DOHH2 (cell line): Measurements from ENCODE around the gene SENP2.

ENCODE experiments used
- H3F3A ChIP-seq: fragments of 200-600 bp; sonication (generic), shearing (Covaris generic); 2 replicates; pipeline ENCODE4 v1.6.0; 2016; ENCODE audit warnings: antibody characterized with exemption, mild to moderate bottlenecking; ENCODE audit not compliant: control insufficient read depth, insufficient read depth
- H3K27ac ChIP-seq: fragments of 200-600 bp; sonication (generic); 2 replicates; pipeline ENCODE4 v1.5.1; 2014; ENCODE audit warnings: low read depth, mild to moderate bottlenecking, low read length, moderate library complexity
- H3K27me3 ChIP-seq: fragments of 200-600 bp; sonication (generic); 2 replicates; pipeline ENCODE4 v1.6.1; 2014; ENCODE audit warnings: mild to moderate bottlenecking, low read length, mixed read lengths; ENCODE audit not compliant: control insufficient read depth
- H3K36me3 ChIP-seq: fragments of 200-600 bp; sonication (generic); 2 replicates; pipeline ENCODE4 v1.6.1; 2014; ENCODE audit warnings: mild to moderate bottlenecking, low read length, moderate library complexity, mixed read lengths; ENCODE audit not compliant: control insufficient read depth
- H3K4me1 ChIP-seq: fragments of 200-600 bp; sonication (generic); 2 replicates; pipeline ENCODE4 v1.6.1; 2014; ENCODE audit warnings: mild to moderate bottlenecking, low read length, mixed read lengths; ENCODE audit not compliant: control insufficient read depth
- H3K4me2 ChIP-seq: fragments of 200-600 bp; sonication (generic); 2 replicates; pipeline ENCODE4 v1.6.0; 2014; ENCODE audit warnings: mild to moderate bottlenecking, low read length, moderate library complexity
- H3K4me3 ChIP-seq: fragments of 200-600 bp; sonication (generic); 2 replicates; pipeline ENCODE4 v1.5.1; 2014; ENCODE audit warnings: mild to moderate bottlenecking, low read length, mixed read lengths
- H3K79me2 ChIP-seq: fragments of 200-600 bp; sonication (generic); 2 replicates; pipeline ENCODE4 v1.6.1; 2014; ENCODE audit warnings: mild to moderate bottlenecking, low read length, mixed read lengths; ENCODE audit not compliant: control insufficient read depth
- H3K9me2 ChIP-seq: fragments of 200-600 bp; sonication (generic); replicated peaks from 2 replicates; pipeline ENCODE4 v1.6.1; 2014; ENCODE audit warnings: mild to moderate bottlenecking, low read length, mixed read lengths; ENCODE audit not compliant: control insufficient read depth
- H3K9me3 ChIP-seq: fragments of 200-600 bp; sonication (generic); 2 replicates; pipeline ENCODE4 v1.6.1; 2014; ENCODE audit warnings: antibody characterized with exemption, low read length, mixed read lengths; ENCODE audit not compliant: control insufficient read depth, insufficient read depth
- H4K20me1 ChIP-seq: fragments of 200-600 bp; sonication (generic); 2 replicates; pipeline ENCODE4 v1.6.0; 2014; ENCODE audit warnings: low read depth, mild to moderate bottlenecking, antibody characterized with exemption, low read length, moderate library complexity; ENCODE audit not compliant: control insufficient read depth, insufficient read depth
- CTCF ChIP-seq: fragments of 200-600 bp; sonication (generic); IDR thresholded peaks from one replicate; pipeline ENCODE4 v1.5.1; 2014; ENCODE audit warnings: antibody characterized with exemption, mild to moderate bottlenecking, low read depth, low read length; ENCODE audit not compliant: poor library complexity, severe bottlenecking
- EZH2phosphoT487 ChIP-seq: fragments of 200-600 bp; sonication (generic); IDR thresholded peaks from 2 replicates; pipeline ENCODE4 v1.6.1; 2017; ENCODE audit warnings: borderline replicate concordance, mild to moderate bottlenecking, antibody characterized with exemption, low read length, moderate library complexity, mixed read lengths

SENP2 gene

DNA sequence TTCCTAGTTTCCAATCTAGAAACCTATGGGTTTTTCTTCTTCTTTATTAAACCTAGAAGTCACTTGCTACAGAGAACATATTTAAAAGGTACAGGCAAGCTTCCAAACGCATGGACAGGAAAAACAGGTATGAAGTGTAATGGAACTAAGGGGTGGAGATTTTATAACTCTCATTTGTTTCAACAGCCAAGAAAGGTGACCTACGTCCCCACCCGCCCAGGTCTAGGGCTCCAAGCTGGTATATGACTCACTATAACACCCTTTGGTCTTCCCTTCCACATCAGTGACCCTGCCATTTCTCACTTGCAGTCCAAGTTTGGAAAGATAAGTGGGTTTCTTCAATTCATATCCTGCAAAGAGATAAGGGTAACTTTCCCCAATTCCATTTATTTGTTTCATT is 27.7 kb upstream of the SENP2 start:
- no peak overlapping the region for H3K27ac ChIP-seq
- no peak overlapping the region; the same call in 1 of the 2 replicates for H3K4me3 ChIP-seq
- H3K36me3 ChIP-seq, result no peaks in the 10 kb centered on the region
- TF ChIP-seq EZH2phosphoT487, result no peak
- no peak for TF ChIP-seq CTCF
- H3K9me3 ChIP-seq, result no peaks in the 10 kb centered on the region
- H3K9me2 ChIP-seq, result no peaks in the 10 kb centered on the region
- H3K27me3 ChIP-seq, result no peaks in the 10 kb centered on the region
- H3K79me2 ChIP-seq, result no peaks in the 10 kb centered on the region
- peaks cover 16% of the 10 kb centered on the region for H3K4me1 ChIP-seq
- H3F3A ChIP-seq, result no peaks in the 10 kb centered on the region
- H3K4me2 ChIP-seq, result peak overlapping the region; percentile 65; the same call in 1 of the 2 replicates
- no peaks in the 10 kb centered on the region for H4K20me1 ChIP-seq

- no peaks in the 10 kb centered on the region for H3K79me2 ChIP-seq
- H3K9me3 ChIP-seq, result no peaks in the 10 kb centered on the region
- peak overlapping the region; percentile 65 for H3K4me2 ChIP-seq
- H4K20me1 ChIP-seq, result no peaks in the 10 kb centered on the region
- TF ChIP-seq EZH2phosphoT487, result no peak
- TF ChIP-seq CTCF, result no peak
- peak overlapping the region; percentile 61 for H3K4me3 ChIP-seq
- H3K4me1 ChIP-seq, result peaks cover 16% of the 10 kb centered on the region
- H3K27me3 ChIP-seq, result no peaks in the 10 kb centered on the region
- H3F3A ChIP-seq, result no peaks in the 10 kb centered on the region
- H3K36me3 ChIP-seq, result no peaks in the 10 kb centered on the region
- H3K27ac ChIP-seq, result no peak overlapping the region
- no peaks in the 10 kb centered on the region for H3K9me2 ChIP-seq
These were observed 26.4 kb upstream of the SENP2 start for GRCh38 chr3:185559706-185560090.

DNA sequence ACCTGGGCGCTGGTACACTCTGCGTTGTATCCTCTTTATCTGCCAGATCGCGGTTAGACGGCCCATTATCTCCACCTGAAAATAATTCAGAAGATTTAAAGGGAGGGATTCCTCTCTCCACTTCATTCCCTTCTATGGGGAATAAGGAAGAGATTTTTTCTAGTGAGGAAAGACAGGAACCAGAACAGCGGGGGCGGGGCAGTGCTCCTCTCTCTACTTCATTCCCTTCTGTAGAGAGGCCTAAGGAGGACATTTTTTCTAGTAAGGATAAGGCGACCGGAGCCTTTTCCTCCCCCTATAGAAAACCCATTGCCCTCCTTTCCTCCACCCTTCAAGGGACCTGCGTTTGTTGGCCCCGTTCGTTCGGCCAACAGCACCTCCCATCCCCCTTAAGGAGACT is 25.4 kb upstream of the SENP2 start:
- no peak overlapping the region for H3K4me3 ChIP-seq
- no peak overlapping the region for H3K27ac ChIP-seq
- H4K20me1 ChIP-seq, result no peaks in the 10 kb centered on the region
- H3K27me3 ChIP-seq, result no peaks in the 10 kb centered on the region
- no peaks in the 10 kb centered on the region for H3K9me3 ChIP-seq
- no peaks in the 10 kb centered on the region for H3K79me2 ChIP-seq
- no peak for TF ChIP-seq EZH2phosphoT487
- TF ChIP-seq CTCF, result no peak
- H3K4me2 ChIP-seq, result no peak overlapping the region
- H3K4me1 ChIP-seq, result peaks cover 16% of the 10 kb centered on the region
- H3K9me2 ChIP-seq, result no peaks in the 10 kb centered on the region
- no peaks in the 10 kb centered on the region for H3K36me3 ChIP-seq
- H3F3A ChIP-seq, result no peaks in the 10 kb centered on the region
